Measurements from ENCODE around the gene CFAP74.

The CFAP74 gene

GRCh38 chr1:2003541-2004131 is at the start of gene CFAP74:
TSS of gene CFAP74 (minus strand) at chr1:2003786. CDS start at chr1:1990956, 12,830 bp downstream.
- DNase-seq, result peak; percentile 16

- DNase-seq, result no peak
Observed at GRCh38 chr1:2053217-2053616, 49.6 kb upstream of the CFAP74 start.

DNA sequence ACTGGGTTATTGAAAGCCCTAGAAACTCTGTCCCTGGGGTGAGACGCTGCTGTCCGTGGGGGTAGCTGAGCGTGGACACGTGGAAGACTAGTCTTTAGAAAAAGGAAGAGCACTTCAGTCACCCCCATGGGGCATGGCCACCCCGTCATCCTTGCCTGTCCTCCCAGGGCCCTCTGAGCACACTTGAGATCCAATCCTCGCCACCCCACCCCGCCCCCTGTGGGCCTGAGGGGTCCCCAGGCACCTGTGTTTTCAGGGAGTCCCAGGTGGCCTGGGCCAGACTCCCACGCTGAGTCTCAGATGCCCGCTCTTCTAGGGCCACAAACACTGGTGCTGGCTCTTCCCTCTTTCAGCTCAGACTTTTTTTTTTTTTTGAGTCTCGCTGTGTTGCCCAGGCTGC is 49.2 kb upstream of the CFAP74 start:
- DNase-seq, result no peak

GRCh38 chr1:2052054-2052679 is 48.6 kb upstream of the CFAP74 start:
- DNase-seq, result no peak

- DNase-seq, result no peak
Observed at GRCh38 chr1:2050793-2051682, 47.5 kb upstream of the CFAP74 start.

DNA sequence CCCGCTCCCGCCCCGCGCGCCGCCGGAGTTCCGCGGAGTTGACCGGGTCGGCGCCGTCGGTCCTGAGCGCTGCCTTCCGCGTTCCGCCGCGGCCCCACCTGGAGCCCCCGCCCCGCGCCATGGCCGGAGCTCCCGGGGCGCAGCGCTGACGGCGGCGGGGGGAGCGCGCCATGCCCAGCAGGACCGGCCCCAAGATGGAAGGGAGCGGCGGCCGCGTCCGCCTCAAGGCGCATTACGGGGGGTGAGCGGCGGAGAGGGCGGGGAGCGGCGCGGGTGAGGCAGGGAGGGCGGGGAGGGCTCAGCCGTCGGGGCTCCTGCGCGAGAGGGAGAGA is 46.8 kb upstream of the CFAP74 start:
- peak; percentile 46 for DNase-seq

DNA sequence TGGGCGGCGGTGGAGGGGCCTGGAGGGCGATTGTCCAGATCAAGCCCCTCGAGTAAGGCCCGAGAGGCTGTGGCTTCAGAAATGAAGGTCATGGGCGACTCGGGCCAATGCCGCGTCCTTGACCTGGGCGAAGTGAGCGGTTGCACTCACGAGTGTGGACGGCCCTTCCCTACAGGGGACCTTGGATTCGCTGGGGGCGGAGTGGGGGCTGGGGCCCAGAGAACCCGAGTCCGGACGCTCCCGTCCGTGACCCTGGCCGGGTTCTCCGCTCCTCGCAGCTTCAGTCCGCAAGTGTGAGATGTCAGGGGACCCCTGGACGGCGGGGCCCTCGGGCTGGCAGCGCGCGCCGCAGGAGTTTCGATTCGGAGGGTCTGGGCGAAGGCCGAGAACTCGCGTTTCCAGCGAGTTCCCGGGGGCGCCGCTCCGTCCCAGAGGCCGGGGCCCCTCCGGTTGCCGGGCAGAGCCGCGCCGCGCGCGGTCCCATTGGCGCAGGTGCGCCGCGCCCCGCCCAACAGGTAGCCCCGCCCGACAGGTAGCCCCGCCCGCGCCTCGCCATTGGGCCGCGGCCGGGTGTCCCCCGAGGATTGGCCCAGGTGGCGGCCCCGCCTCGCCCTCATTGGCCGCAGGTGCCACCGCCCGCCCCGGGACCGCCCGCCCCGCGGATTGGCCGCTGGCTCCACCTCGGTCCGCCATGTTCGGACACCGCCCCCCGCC is 46.3 kb upstream of the CFAP74 start, which contains the start of gene PRKCZ:
PRKCZ (plus strand) TSS at position 694 of the 714 bp plus-strand sequence. CDS start 220 bp downstream, outside the sequence.
- DNase-seq, result peak; percentile 85

DNA sequence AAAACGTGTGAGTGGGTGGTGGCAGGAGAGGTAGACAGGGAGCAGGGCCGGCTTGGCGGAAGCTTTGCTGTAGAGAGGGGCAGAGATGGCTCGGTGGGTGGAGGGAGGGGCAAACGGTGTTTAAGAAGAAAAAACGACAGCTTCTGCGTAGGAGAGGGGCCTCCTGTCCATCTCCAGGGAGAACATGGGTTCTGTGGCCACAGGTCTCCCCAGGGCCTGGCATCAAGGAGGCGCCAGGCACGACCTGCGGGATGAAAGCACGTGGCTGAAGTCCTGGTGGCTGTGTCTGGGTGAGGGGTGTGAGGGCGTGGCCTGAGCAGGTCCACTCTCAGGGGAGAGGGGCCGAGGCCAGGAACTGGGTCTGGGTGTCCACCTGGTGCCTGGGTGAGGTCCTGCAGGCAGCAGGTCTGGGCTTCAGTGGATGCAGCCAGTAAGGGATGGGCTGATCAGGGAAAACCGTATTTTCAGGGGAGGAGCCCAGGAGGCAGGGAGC is 45.7 kb upstream of the CFAP74 start:
- DNase-seq, result peak; percentile 51

GRCh38 chr1:2047749-2048729 is 44.5 kb upstream of the CFAP74 start:
- no peak for DNase-seq

DNA sequence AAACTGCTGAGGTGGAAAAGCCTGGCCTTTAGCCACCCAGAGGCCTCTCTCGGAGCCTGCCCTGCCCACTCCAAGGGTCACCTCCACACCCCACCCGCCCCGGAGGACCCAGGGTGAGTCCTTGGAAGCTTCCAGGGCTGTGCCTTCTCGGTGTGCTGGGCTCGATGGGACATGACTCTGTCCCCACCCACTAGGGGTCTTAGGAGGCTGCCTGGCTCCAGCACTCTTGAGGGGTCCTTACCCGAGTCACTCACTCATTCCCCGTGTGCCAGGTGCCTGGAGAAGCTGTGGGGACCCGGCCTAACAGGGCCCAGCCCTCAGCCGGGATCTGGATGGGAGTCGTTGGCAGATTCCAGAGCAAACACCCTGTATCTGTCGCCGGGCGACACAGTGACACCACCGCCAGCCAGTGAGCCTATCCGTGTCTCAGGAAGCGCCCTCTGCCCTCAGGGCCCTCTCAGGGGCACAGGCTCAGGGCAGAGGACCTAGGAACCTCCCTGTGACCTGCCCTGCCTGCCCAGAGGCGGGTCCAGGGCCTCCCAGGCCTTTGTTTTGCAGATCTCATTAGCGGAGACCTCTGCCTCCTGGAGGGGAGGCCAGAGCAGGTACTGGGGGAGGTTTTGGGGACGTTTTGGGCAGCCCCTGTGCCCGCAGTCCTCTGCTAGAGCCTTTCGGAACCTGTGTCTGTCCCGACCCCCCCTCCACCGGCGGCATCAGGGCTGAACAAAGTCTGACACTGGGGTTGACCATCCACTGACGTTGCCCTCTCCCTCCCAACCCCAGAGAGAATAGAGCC is 43.6 kb upstream of the CFAP74 start:
- no peak for DNase-seq

GRCh38 chr1:2046174-2046917 is 42.8 kb upstream of the CFAP74 start:
- DNase-seq, result peak; percentile 53

DNA sequence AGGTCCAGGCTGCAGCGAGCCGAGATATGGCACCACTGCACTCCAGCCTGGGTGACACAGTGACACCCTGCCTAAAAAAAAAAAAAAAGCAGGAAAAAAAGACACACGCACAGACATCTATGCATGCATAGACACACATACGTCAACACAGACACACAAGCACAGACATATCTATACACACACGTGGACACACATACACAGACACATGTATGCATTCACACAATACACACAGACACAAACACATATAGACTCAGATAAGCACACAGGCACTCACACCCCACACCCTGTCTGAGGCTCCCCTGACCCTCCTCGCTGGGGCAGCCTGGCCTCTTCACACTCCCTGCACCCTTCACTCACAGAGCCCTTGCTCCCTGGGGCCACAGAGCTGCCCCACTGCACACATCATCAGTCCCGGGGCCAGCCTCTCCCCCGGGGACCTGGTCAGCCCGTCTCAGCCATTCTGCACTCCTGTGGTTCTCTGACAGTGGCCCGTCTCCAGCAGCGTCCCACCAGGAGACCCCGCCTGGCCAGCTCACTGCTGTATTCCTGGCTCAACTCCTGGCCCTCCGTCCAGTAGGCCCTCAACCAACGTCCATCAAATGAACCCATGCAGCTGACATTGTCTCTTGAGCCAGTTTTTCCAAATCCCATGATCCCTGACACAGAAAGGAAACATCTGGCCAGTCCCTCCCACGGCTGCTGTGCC is 42.0 kb upstream of the CFAP74 start:
- DNase-seq, result no peak

DNA sequence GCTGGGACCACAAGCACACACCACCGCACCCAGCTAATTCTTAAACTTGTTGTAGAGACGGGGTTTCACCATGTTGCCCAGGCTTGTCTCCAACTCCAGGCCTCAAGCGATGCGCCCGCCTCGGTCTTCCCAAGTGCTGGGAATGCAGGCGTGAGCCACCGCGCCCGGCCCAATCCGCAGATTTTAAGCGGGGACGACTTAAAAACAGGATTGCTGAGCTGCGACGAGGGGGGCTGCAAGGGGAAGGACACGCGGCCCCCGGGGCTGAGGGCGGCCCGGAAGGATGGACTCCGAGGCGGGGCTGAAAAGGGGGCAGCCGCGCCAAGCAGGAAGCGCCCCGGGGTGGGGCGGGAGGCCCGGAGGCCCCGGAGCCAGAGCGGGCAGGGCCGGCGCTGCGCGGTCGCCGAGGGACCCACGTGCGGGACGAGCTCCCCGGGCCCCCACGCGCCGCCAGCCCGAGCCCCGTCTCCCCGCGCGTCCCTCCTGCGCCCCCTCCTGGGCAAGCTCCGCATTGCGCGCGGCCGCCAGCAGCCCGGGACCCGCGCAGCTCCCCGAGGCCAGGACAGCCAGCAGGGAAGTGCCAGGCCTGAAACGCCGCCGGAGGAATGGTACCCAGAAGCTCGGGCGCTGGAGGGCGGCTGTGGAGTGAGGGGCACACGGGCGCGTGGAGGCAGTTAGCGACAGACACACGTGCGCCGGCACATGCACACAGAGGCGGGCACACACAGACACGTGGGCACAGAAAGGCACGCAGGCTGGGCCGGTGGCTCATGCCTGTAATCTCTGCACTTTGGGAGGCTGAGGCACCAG is 41.1 kb upstream of the CFAP74 start:
- peak; percentile 6 for DNase-seq

DNA sequence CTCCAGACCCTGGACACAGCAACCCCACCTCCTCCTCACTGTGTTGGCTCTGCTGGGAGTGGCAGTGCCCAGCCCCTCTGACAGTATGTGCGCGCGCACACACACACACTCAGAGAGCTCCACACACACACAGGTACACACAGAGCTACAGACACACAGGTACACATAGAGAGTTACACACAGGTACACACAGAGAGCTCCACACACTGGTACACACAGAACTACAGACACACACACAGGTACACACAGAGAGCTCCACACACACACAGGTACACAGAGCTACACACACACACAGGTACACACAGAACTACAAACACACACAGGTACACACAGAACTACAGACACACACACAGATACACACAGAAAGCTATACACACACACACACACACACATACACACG is 40.3 kb upstream of the CFAP74 start:
- no peak for DNase-seq

DNA sequence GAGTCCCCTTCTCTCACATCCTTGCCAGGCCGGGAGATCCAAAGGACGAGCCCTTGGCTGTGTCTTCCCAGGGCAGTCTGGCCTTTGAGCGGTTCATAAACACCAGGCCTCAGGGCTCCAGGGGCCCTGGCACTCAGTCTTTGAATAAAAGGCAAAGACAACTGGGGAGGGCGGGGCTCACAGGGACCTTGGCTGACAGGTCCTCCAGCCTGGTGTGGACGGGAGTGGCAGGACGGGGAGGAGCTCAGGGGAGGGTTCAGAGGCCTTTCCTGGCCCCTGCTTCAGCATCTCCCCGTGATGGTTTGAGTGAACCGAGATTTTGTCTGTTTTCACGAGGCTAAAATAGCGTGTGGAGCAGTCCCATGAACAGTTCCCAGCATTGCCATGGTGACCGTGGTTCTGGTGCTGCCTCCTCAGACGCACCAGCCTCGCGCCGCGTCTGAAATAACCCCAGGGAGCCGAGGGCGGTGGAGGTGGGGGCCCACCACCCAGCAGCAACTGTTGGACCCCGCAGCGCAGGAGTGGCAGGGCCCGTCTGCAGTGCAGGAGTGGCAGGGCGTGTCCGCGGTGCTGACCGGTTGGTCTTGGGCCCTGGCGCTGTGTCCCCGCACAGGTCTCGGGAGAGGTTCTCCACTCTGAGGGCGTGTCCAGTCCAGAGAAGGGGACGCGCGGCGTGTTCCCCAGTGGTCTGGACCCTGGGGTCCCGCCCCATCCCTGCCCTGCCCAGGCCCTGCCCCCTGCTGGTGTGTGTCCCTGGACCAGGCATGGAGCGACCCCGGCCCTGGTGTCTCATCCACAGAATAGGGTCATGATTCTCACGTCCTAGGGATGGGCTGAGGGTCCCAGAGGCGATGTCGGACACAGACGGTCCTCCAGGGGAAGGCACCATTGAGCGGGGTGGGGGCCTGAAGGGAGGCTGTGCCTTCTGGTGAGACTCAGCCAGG is 39.5 kb upstream of the CFAP74 start:
- DNase-seq, result peak; percentile 18

DNA sequence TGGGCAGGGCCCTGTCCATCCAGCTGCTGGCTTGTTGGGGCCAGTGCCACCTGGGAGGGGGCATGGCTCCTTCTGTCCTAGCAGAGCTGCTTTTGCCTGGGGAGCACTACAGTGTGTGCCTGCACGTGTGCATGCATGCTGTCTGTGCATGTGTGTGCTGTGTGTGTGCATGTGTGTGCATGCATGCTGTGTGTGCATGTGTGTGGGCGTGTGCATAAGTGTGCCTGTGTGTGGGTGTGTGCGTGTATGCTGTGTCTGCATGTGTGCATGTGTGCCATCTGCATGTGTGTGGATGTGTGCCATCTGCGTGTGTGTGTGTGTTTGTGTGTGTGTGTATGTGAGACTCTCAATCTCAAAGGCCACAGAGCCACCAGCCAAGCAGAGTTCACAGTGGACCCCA is 38.3 kb upstream of the CFAP74 start:
- no peak for DNase-seq

GRCh38 chr1:2041305-2041704 is 37.7 kb upstream of the CFAP74 start:
- DNase-seq, result no peak
